Skeletal muscle satellite cell (primary cell): Measurements from ENCODE around the gene ATF7IP2. TPM values are rescaled to one million over a fixed set of nuclear protein-coding genes. Genes with fewer than 3 reads are reported as not detected.

Experiments
- small RNA-seq: library from RNA; depleted of rRNA; stranded (forward); fragments of <200 nt; gene quantifications from one replicate; pipeline ENCODE3, GENCODE V24; 2012

Gene ATF7IP2

Small RNAs within 50 kb of the gene (small RNA-seq; reads per million reads assigned to genes)
- not detected for gene RNU6-633P
